Ammon's horn (tissue), 1 donor: ENCODE results near the gene LRRC55.
"Not testable (repeated sequence)": the region's sequence is repeated elsewhere in the genome, so short reads cannot be mapped to it uniquely, and the experiment has no call there.

Experiments used
- DNase-seq: peaks from one replicate; pipeline ENCODE4 v3.0.0-alpha.2; 2016; ENCODE audit warnings: low spot score

LRRC55 gene

GRCh38 chr11:57162179-57162898, 19.4 kb upstream of the LRRC55 start:
- no peak for DNase-seq

- peak; percentile 77 for DNase-seq
Observed at GRCh38 chr11:57163160-57163868, 18.4 kb upstream of the LRRC55 start.

GRCh38 chr11:57164317-57164716, 17.4 kb upstream of the LRRC55 start:
- no peak for DNase-seq

GRCh38 chr11:57167125-57167846, 14.5 kb upstream of the LRRC55 start:
- DNase-seq = peak; percentile 52

- DNase-seq = not testable (repeated sequence)
Observed at GRCh38 chr11:57169732-57170313, 11.9 kb upstream of the LRRC55 start.

- no peak for DNase-seq
Observed at GRCh38 chr11:57172031-57172430, 9.7 kb upstream of the LRRC55 start.

GRCh38 chr11:57174656-57175055, 7.1 kb upstream of the LRRC55 start:
- no peak for DNase-seq

- no peak for DNase-seq
Observed at GRCh38 chr11:57175478-57175877, 6.3 kb upstream of the LRRC55 start.

GRCh38 chr11:57178334-57178733, 3.4 kb upstream of the LRRC55 start:
- DNase-seq = no peak

- no peak for DNase-seq
Observed at GRCh38 chr11:57179681-57180080, 2.1 kb upstream of the LRRC55 start.

GRCh38 chr11:57180081-57180561, 1.6 kb upstream of the LRRC55 start:
- DNase-seq = no peak

GRCh38 chr11:57180964-57181363, 789 bp upstream of the LRRC55 start:
- DNase-seq = no peak

- DNase-seq = no peak
Observed at GRCh38 chr11:57182896-57183295, 1.1 kb downstream of the LRRC55 start.

GRCh38 chr11:57190548-57190947, 8.8 kb downstream of the LRRC55 start:
- no peak for DNase-seq

- DNase-seq = no peak
Observed at GRCh38 chr11:57191311-57192219, 9.8 kb downstream of the LRRC55 start.

GRCh38 chr11:57192316-57192715, 10.6 kb downstream of the LRRC55 start:
- DNase-seq = no peak

GRCh38 chr11:57196596-57196995, 14.8 kb downstream of the LRRC55 start:
- DNase-seq = no peak

- no peak for DNase-seq
Observed at GRCh38 chr11:57197762-57198161, 16.0 kb downstream of the LRRC55 start.

GRCh38 chr11:57199330-57199729, 17.6 kb downstream of the LRRC55 start:
- DNase-seq = no peak

- no peak for DNase-seq
Observed at GRCh38 chr11:57200917-57201316, 19.2 kb downstream of the LRRC55 start.

- peak; percentile 42 for DNase-seq
Observed at GRCh38 chr11:57202281-57202680, 20.5 kb downstream of the LRRC55 start.
